HG03378 (cell line): Measurements from ENCODE around the gene IQCE.

Experiments used
- ATAC-seq: cut with Tn5 transposase; IDR thresholded peaks from one replicate; pipeline ENCODE4 v1.9.1; 2021; ENCODE audit warnings: mild to moderate bottlenecking, moderate library complexity; ENCODE audit not compliant: unreplicated experiment

The IQCE gene

DNA sequence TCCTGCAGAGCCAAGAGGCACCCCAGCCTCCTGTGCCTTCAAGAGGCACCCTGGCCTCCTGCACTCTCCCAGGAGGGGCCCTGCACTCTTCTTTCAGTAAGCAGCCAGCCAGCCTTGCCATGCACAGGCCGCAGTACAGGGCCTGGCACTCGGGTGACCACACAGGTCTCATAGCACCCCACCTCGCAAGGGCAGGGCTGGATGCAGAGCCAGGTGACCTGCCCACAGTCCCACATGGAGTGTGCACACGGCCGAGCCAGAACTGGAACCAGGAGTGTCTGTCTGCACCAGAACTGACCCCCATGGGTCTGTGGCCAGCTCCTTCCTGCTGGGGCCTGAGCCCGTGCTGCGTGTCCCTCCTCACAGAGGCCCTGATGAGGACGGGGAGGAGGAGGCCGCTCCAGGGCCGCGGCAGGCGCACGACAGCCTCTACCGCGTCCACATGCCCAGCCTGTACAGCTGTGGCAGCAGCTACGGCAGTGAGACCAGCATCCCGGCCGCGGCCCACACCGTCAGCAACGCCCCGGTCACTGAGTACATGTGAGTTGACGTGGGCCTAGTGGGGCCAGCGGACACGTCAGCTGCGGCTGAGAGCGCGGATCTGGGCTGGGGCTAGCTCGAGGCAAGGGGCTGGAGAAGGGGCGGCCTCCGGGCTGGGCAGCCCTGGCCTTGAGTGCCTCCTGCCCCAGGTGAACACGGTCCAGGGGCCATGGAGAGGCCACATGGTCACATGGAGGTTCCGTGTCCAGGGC, 99.3 kb downstream of the IQCE start:
- no peak for ATAC-seq

DNA sequence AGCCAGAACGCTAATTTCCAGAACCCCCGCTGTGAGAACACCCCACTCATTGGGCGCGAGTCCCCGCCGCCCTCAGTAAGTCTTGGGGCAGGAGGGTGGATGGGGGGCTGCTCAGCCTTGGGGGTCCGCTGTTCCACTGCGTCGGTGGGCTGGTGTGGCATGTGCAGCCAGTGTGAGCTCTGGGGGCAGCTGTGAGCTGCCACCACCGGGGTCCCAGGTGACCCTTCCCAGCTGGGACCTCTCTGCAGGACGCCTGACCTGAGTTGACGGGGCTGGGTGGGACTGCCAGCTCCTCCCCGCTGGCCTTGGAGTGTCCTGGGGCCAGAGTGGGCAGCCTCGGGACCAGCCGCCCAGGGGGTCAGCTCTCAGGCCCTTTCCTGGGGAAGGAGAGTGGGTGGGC, 100.2 kb downstream of the IQCE start:
- ATAC-seq, result no peak

DNA sequence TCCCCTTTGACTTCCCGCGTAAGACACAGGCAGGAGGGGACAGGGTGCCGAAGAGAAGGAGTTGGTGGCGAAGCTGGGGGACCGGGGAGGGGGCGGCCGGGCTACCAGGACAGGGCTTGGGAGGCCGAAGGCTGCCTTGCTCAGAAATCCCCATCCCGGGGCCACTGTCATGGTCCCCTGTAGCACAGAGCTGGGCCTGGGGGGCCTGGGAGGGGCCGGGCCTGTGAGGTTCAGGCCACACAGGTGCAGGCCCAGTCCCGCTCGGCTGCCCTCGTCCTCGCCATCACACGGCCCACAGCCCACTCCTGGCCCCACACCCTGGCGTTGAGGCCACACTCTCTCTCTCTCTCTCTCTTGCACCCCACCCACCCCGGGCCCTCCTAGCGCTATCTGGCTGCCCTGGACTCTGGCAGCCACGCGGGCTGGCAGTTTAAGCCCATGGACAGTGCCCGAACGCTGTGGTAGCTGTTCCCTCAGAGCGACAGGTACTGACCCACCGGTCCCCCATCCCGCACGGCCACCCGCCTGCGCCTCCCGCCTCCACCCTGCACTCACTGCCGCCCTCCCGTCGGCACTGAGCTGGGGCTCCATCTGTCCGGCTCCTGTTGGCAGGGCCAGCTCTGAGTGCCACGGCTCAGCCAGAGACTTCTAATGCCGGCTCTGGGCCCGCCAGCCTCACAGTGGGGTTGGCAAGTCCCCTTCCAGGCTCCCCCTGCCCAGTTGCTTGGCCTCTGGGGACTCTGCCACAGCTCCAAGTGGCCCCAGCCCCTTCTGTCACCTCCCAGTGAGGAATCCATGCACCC, 101.0 kb downstream of the IQCE start:
- ATAC-seq, result no peak

DNA sequence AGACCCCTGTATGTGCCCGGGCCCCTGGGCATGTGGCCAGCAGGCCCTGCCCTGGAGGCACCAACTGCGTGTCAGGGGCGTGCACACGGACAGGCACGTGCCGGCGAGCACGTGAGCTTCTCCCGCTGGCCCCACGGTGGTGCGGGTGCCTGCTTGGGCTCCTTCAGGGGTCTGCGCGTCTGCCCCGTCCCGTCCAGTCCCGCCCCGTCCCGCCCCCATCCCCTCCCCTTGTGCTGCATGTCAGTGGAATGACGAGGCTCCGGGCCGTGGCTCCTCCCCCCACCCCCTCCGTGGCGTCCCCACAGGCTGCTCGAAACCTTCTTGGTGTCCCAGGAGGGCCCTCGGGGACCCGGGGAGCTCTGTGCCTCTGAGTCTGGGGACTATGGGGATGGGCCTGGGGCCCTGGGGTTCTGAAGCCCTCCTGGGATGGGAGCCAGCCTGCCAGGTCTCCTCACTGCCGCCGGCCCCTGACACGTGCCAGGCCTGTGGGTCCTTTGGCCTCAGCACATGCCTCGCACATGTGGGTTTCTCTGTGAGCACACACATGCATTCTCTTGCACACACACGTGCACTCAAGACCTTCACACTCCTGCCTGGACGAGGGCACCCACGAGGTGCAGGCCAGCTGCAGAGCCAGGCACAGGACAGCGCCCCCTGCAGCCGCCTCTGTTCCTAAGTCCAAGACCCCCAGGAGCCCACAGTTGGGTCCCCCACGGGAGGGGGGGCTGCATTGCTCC, 101.7 kb downstream of the IQCE start:
- no peak for ATAC-seq

DNA sequence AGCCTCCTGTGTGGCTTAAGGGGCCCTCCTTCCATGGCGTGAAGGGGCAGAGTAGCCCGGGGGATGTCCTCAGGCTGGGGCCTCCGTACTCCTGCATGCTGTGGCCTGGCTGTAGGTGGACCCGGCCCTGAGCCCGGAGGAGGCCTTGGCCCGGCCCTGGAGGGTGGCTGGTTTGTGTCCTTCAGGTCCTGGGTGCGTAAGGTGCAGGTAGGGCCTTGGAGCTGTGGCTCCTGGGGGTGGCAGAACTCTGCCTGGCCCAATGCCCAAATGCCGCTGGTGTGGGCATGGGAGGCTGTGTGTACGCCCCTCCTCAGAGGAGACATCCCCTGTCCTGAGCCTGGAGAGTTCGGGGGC, 102.3 kb downstream of the IQCE start:
- ATAC-seq, result no peak

DNA sequence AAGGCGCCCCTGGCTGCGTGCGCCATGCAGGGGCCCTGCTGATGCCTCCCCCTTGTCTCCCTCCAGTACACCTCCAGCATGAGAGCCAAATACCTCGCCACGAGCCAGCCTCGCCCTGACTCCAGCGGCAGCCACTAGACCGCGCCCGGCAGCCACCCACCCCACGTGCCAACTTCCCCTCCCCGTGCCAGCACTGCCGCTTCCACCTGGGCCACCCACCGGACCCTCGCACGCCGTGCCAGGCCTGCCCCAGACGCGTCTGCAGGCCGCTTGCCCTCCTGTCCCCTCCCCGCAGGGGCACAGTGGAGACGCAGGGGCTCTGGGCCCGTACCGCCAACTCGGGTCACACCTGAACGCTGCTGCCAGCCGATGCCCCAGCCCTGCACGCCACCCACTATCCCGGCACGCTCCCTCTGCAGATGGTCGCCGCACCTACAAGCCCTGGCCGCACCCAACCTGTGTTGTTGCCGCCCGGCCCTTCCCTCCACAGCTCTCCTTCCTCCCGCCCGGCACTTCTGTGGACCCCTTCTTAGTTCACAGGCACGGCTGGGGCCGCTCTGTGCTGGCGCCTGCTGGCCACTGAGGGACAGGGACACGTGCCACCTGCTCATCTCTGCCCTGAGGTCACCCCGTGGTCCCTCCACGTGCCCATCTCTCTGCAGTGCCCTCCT, 103.0 kb downstream of the IQCE start:
- no peak for ATAC-seq

DNA sequence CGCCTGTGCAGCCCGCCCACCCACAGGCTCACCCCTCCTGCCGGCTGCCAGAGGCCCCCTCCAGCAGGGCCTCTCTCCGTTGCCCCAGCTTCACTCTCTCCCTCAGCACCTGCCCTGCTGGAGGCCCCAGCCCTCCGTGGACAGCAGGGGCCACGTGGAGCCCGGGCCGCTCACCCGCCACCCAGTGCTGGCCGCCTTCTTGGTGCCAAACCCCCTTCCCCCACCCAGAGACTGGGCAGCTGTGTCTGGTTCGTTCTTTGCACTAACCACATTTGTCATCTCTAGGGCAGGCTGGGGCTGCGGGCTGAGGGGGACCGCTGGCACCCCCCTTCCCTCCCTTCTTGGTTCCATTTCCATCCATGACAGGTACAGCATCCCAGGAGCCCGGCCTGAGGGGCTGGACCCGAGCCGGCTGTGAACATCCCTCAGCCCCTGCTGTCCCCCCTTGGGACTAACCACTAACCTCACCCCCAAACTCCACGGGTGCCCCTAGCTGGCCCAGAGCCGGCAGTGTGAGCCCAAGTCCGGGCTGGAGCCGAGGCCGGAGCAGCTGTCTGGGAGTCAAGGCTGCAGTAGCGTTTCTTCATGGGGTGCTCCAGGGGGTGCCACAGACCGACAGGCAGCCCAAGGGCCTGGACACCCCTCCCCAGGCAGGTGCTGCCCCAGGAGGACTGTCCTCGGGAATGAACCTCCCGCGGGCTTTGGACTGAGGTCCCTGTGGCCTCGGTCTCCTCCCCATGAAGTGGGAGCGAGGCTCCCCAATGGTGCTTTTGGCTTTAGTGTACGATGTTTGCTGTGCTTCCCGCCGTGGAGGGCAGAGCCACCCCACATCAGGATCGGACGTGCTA, 103.7 kb downstream of the IQCE start:
- no peak for ATAC-seq

DNA sequence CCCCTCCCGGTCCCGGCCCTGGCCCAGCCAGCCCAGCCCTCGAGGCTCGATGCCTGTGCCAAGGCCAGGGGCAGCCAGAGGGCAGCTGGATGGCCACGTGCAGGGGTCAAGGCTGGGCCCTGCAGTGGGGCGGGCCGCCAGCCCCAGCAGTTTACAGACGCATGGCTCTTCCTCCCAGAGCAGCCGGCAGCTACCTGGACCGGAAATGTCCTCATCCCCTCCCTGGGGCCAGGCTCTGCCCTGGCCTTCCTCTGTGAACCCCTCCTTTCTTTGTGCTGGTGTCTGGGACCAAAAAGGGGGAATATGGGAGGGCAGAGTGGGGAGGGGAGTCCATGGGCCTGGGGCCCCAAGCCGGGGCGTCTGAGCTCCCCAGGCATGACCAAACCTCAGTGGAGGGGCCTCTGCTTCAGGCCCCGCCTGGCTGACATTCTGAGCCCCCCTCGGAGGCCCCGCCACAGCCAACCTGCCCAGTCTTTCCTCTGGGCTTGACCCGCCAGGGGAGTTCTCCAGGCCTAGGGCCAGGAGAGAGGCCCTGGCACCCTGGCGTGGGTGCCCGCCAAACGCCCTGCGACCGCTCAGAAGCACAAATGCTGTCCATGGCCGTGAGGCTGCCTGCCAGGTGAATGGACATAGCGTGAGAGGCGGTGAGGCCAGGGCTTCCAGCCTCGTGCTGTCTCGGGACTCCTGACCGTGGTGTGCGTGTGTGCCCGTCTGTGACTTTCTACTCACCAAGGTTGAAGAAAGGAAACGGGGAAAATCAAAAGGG, 104.5 kb downstream of the IQCE start:
- no peak for ATAC-seq

DNA sequence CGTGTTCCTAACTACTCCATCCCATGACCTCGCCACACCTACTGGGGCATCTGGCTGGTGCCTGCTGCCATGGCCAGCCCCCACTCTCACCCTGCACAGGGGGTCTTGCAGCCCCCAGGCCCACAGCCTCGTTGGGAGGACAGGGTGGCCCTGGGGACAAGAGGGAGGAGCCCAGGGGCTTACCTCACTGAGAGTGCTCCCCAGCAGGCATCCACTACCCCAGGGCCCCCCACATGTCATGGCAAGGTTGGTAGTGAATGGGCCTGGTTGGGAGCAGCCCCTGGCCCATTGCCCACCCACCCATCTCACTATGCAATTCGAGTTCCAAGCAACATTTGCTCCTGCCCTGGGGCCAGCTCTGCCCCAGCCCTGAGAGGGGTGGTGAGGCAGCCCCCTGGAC, 105.2 kb downstream of the IQCE start:
- no peak for ATAC-seq
